HL-60 (cell line): Measurements from ENCODE around the gene BCAS4.
"Not testable (repeated sequence)": the region's sequence is repeated elsewhere in the genome, so short reads cannot be mapped to it uniquely, and the experiment has no call there.

ENCODE experiments used
- DNase-seq, 2 experiments: peaks; one replicate each; pipeline ENCODE4 v3.0.0-alpha.2; 2010 to 2020; ENCODE audit warnings: low read depth in 1 of 2, low spot score in 1 of 2
- H3K27ac ChIP-seq: fragments of 250-450 bp; sonication (Bioruptor Pico); replicated peaks from 2 replicates; pipeline ENCODE4 v1.5.1; 2020; ENCODE audit warnings: mild to moderate bottlenecking, moderate library complexity
- H3K27me3 ChIP-seq: fragments of 250-450 bp; sonication (Bioruptor Pico); 2 replicates; pipeline ENCODE4 v1.5.1; 2021; ENCODE audit warnings: mild to moderate bottlenecking, moderate library complexity; ENCODE audit not compliant: insufficient read depth, poor library complexity, severe bottlenecking
- H3K4me3 ChIP-seq: replicated peaks from 2 replicates; pipeline ENCODE4 v1.5.1; 2011; ENCODE audit warnings: mild to moderate bottlenecking, control low read depth, low read length; ENCODE audit not compliant: insufficient read depth
- GABPA ChIP-seq: IDR thresholded peaks from 2 replicates; pipeline ENCODE4 v1.6.1; 2012; ENCODE audit warnings: low read depth
- POLR2AphosphoS5 ChIP-seq: IDR thresholded peaks from 2 replicates; pipeline ENCODE4 v1.6.1; 2012; ENCODE audit warnings: low read depth
- SPI1 ChIP-seq: IDR thresholded peaks from 2 replicates; pipeline ENCODE4 v1.6.1; 2012; ENCODE audit warnings: low read depth, mild to moderate bottlenecking, borderline replicate concordance
- TF ChIP-seq, protein P1 (sequence below): IDR thresholded peaks from one replicate; pipeline ENCODE4 v1.5.1; 2011; ENCODE audit warnings: low read length, control low read depth, inconsistent platforms; ENCODE audit not compliant: insufficient read depth
- TF ChIP-seq, protein P2 (sequence below): IDR thresholded peaks from 2 replicates; pipeline ENCODE4 v1.6.1; 2012; ENCODE audit warnings: low read depth; ENCODE audit not compliant: insufficient replicate concordance

The BCAS4 gene

DNA sequence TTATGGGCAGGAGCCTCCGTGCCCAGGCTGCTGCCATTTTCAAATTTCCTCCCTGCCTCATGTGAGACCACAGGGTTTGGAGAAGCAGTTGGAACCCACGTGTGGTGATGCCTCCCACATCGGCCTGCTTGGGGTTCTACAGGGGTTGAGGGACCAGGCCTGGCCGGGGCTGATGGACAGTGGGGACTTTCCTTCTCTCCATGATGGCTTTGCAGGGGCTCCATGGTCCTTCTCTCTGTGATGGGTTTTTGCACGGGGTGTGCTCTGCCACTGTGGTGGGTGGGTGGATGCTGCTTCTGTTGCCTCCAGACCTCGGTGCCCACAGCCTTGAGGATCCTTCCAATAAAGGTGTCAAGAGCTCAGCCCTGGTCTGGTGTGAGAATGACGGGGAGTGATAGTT lies 82.0 kb downstream of the BCAS4 start:
- no peak for DNase-seq
- no peak for TF ChIP-seq GABPA
- TF ChIP-seq, protein P1, sequence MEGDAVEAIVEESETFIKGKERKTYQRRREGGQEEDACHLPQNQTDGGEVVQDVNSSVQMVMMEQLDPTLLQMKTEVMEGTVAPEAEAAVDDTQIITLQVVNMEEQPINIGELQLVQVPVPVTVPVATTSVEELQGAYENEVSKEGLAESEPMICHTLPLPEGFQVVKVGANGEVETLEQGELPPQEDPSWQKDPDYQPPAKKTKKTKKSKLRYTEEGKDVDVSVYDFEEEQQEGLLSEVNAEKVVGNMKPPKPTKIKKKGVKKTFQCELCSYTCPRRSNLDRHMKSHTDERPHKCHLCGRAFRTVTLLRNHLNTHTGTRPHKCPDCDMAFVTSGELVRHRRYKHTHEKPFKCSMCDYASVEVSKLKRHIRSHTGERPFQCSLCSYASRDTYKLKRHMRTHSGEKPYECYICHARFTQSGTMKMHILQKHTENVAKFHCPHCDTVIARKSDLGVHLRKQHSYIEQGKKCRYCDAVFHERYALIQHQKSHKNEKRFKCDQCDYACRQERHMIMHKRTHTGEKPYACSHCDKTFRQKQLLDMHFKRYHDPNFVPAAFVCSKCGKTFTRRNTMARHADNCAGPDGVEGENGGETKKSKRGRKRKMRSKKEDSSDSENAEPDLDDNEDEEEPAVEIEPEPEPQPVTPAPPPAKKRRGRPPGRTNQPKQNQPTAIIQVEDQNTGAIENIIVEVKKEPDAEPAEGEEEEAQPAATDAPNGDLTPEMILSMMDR, result no peak
- TF ChIP-seq, protein P2, sequence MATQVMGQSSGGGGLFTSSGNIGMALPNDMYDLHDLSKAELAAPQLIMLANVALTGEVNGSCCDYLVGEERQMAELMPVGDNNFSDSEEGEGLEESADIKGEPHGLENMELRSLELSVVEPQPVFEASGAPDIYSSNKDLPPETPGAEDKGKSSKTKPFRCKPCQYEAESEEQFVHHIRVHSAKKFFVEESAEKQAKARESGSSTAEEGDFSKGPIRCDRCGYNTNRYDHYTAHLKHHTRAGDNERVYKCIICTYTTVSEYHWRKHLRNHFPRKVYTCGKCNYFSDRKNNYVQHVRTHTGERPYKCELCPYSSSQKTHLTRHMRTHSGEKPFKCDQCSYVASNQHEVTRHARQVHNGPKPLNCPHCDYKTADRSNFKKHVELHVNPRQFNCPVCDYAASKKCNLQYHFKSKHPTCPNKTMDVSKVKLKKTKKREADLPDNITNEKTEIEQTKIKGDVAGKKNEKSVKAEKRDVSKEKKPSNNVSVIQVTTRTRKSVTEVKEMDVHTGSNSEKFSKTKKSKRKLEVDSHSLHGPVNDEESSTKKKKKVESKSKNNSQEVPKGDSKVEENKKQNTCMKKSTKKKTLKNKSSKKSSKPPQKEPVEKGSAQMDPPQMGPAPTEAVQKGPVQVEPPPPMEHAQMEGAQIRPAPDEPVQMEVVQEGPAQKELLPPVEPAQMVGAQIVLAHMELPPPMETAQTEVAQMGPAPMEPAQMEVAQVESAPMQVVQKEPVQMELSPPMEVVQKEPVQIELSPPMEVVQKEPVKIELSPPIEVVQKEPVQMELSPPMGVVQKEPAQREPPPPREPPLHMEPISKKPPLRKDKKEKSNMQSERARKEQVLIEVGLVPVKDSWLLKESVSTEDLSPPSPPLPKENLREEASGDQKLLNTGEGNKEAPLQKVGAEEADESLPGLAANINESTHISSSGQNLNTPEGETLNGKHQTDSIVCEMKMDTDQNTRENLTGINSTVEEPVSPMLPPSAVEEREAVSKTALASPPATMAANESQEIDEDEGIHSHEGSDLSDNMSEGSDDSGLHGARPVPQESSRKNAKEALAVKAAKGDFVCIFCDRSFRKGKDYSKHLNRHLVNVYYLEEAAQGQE, result no peak
- TF ChIP-seq POLR2AphosphoS5, result no peak
- no peak for TF ChIP-seq SPI1
- Histone ChIP-seq H3K27ac (no peak overlapping the region), H3K4me3 (no peak overlapping the region), H3K27me3 (no peaks in the 10 kb centered on the region)

DNA sequence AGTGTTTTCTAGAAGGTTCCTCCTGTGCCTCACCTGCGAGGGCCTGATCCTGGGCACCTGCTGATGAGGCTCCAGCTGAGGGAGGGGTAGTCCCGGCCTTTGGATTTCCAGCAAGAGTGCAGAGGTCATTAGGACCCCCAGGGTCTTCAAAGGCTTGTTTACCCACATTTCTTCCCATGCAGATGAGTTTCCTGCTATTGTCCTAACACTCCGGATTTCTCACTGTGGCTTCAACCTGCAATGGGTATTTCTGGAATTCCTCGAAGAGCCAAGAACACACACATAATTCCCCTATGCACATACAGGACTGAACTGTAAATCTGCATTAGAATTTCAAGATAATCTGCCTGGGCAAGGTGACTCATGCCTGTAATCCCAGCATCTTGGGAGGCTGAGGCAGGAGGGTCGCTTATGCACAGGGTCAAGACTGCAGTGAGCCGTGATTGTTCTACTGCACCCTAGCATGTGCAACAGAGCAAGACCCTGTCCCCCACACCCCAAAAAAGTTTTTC lies 82.4 kb downstream of the BCAS4 start:
- no peak for DNase-seq
- no peaks in the 10 kb centered on the region for H3K27me3 ChIP-seq
- TF ChIP-seq POLR2AphosphoS5, result no peak
- TF ChIP-seq GABPA, result no peak
- TF ChIP-seq, protein P2, result no peak
- TF ChIP-seq, protein P1, result no peak
- no peak for TF ChIP-seq SPI1
- H3K4me3 ChIP-seq, result no peak overlapping the region
- H3K27ac ChIP-seq, result no peak overlapping the region

DNA sequence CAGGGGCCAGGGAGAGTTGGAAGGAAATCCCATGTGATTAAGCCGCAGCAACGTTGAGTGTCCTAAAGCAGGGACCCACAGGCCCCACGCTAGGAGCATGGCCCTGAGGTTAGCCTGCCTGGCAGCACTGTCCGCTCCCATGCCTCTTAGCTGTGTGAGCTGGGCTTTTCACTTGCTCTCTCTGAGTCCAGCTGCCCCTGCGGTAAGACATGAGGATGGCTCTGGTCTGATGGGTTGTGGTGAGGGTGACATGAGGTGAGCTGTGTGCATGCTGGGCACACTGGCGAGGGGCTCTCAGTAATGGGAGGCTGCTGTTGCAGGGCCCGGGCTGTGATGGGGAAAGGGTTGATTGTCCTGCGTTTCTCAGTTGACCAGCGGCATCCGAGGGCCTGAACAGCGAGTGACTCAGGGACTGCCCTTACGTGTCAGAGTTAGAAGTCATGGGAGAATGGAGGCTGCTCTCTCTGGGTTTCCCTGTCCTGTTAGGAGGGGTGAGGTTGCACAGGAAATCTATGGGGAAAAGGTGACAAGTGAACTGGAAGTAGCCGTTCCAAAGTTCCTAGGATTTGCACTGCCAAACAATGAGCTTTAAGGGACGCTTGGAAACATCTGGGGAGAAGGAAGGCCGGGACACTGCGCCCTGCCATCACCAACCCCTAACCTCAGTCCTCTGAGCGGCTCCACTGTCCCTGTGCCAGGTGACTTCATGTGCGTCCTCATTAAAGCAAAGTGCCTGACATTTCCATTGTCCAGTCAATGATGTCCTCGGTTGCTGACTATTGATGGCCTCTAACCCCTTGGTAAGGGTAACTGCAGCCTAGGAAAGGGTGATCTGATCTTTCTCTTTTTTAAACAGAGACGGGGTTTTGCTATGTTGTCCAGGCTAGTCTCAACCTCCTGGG lies 85.0 kb downstream of the BCAS4 start:
- no peak for TF ChIP-seq GABPA
- DNase-seq, result no peak
- Histone ChIP-seq H3K27ac (no peak overlapping the region), H3K4me3 (no peak overlapping the region), H3K27me3 (no peaks in the 10 kb centered on the region)

DNA sequence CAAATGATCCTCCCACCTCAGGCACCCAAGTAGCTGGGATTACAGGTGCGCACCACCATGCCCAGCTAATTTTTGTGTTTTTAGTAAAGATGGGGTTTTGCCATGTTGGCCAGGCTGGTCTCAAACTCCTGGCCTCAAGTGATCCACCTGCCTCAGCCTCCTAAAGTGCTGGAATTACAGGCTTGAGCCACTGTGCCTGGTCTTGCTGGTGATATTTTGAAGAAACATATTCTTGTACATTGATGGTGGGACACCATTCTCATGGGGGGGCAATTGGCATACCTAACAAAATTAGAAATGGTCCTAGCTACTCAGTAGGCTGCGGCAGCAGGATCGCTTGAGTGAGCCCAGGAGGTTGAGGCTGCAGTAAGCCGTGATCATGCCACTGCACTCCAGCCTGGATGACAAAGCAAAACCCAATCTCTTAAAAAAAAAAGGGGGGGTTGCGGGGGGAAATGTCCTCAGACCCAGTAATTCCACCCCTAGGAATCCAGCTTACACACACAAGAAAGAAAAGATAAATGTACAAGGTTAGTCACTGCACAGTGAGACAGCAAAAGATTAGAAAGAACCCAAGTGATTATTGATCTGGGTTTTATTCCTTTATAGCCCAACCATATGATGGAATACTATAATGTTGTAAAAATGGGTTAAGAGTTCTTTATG lies 87.0 kb downstream of the BCAS4 start:
- DNase-seq, H3K4me3 ChIP-seq, H3K27ac ChIP-seq, H3K27me3 ChIP-seq: not testable (repeated sequence)
